ENCODE data around the gene WDR82. TPM values are rescaled to one million over a fixed set of nuclear protein-coding genes. Genes with fewer than 3 reads are reported as not detected.
A peak's percentile ranks its signal among the peaks of the same experiment; 100 is the strongest.

Gene WDR82
- total RNA-seq, 1 donor from 2014 or later, result 74.9 TPM

DNA sequence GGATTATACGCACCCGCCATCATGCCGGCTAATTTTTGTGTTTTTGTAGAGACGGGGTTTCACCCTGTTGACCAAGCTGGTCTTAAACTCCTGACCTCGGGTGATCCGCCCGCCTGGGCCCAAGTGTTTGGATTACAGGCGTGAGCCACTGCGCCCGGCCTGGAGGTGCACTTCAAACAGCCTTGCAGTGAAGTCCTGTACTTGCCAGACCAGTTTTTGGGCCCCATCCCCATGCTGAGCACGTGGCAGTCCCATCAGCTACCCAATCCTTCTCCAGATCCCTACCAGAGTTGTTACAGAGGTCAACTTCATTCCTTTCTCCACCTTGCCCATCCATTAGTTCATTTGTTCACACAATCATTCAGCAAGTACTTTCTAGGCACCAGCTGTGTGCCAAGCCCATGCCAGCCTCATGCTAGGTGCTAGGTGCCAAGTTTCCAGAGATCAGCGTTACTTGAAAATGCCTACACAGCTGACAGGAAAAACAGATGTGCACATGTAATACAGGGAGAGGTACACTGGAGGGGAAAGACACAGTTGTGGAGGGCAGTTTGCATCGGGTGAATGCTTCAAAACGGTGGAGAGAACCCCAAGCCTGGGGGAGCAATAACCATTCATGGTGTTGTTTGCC lies 39.9 kb upstream of the WDR82 start:
- H3K36me3 Mint-ChIP-seq (ENCODE audit: low read depth), result peaks cover 3% of the 10 kb centered on the region
- no peaks in the 10 kb centered on the region for H3K9me3 Mint-ChIP-seq (ENCODE audit: low read depth)
- H3K27me3 Mint-ChIP-seq (ENCODE audit: low read depth), result peaks cover 3% of the 10 kb centered on the region
- H3K27ac Mint-ChIP-seq (ENCODE audit: unreplicated experiment), result no peak overlapping the region
- no peak overlapping the region for H3K4me3 Mint-ChIP-seq (ENCODE audit: unreplicated experiment)
- peak; percentile 75 for DNase-seq (ENCODE audit: low spot score)
- TF ChIP-seq, protein P1, sequence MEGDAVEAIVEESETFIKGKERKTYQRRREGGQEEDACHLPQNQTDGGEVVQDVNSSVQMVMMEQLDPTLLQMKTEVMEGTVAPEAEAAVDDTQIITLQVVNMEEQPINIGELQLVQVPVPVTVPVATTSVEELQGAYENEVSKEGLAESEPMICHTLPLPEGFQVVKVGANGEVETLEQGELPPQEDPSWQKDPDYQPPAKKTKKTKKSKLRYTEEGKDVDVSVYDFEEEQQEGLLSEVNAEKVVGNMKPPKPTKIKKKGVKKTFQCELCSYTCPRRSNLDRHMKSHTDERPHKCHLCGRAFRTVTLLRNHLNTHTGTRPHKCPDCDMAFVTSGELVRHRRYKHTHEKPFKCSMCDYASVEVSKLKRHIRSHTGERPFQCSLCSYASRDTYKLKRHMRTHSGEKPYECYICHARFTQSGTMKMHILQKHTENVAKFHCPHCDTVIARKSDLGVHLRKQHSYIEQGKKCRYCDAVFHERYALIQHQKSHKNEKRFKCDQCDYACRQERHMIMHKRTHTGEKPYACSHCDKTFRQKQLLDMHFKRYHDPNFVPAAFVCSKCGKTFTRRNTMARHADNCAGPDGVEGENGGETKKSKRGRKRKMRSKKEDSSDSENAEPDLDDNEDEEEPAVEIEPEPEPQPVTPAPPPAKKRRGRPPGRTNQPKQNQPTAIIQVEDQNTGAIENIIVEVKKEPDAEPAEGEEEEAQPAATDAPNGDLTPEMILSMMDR (IDR thresholded peaks at IDR 0.05), result no peak
- H3K4me1 Mint-ChIP-seq (ENCODE audit: low read depth), result peaks cover 4% of the 10 kb centered on the region

DNA sequence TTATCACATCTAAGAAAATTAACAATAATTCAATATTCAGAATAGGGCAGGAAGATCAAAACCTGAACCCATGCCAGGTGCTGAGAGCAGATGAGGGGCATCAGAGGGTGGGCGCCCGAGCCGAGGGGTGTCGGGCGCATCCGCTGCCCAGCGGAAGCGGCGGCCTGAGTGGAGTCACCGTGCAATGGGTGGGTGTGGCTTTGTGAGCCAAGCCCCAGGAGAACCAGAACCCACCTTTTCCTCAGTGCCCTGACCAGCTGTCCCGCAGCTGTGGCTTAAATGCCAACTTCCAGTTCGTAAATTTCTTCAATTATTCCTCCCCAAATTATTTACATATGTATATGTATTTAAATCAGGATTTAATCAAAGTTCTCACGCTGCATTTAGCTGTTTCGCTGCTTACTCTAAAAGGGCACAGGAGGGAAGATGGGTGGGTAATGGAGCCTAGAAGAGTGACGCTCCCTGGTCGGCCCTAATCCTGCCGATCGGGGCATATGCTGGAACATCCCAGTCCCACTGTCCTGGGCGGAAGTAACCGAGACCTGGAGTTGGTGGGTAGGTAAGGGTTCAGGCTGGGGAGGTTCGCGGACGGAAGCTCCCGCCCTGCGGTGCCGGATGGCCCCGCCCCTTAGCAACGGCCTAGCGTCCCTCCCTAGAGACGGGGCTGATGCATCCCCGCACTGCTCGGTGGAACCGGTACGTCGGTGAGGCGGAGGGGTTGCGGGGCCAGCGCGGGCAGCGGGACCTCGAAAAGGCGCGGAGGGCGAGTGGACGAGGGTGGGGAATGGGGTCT lies 39.0 kb upstream of the WDR82 start:
- TF ChIP-seq, protein P1 (IDR thresholded peaks at IDR 0.05), result no peak
- H3K4me1 Mint-ChIP-seq (ENCODE audit: low read depth), result peaks cover 4% of the 10 kb centered on the region
- no peaks in the 10 kb centered on the region for H3K36me3 Mint-ChIP-seq (ENCODE audit: low read depth)
- no peaks in the 10 kb centered on the region for H3K9me3 Mint-ChIP-seq (ENCODE audit: low read depth)
- no peak overlapping the region for H3K27ac Mint-ChIP-seq (ENCODE audit: unreplicated experiment)
- H3K27me3 Mint-ChIP-seq (ENCODE audit: low read depth), result peaks cover 3% of the 10 kb centered on the region
- peak overlapping the region; percentile 58 for H3K4me3 Mint-ChIP-seq (ENCODE audit: unreplicated experiment)
- peak; percentile 81 for DNase-seq (ENCODE audit: low spot score)

DNA sequence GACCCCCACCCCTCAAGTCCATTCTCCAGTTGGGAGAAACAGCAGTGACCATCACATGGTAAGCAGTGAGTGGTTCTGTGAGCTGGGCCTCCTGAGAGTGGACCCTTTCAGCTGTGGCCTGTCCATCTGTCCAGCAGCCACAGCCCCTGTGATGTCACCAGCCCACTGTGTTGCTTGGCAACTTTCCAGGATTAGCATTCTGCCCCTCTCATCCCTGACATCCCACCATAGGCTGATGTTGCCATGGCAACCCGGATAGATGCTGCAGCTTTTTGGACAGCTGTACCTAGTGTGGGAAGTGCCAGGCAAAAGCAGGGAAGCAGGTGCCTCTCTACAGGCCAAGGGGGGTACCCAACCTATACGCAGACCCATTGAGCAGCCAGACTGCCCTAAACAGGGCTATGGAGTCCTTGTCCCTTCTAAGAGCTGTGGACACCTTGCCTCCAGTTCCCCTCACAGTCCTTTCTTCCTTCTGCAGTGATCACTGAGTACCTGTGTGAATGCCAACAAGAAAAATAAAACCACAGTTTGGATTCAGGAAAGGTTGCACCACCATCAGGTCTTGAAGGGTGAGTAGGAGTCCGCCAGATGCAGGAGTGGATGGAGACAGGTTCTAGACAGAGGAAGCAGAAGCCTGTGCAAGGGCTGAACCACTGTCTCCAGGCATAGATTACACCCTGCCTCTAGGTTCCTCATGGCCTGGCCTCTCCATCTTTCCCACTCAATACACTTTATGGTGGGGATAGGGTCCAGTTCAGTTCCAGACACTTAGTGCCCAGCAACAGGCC lies 37.7 kb upstream of the WDR82 start, which contains the start of gene DNAH1:
TSS of gene DNAH1 (plus strand) at position 343 of the 788 bp plus-strand sequence. CDS start 6,124 bp downstream, outside the sequence.
- Mint-ChIP-seq H3K4me3 (ENCODE audit: unreplicated experiment) (no peak within 1 kb of the TSS), H3K36me3 (ENCODE audit: low read depth) (no peaks in the 10 kb centered on the region), H3K4me1 (ENCODE audit: low read depth) (peaks cover 4% of the 10 kb centered on the region), H3K9me3 (ENCODE audit: low read depth) (no peaks in the 10 kb centered on the region), H3K27ac (ENCODE audit: unreplicated experiment) (no peak within 1 kb of the TSS), H3K27me3 (ENCODE audit: low read depth) (peaks cover 3% of the 10 kb centered on the region)
- DNase-seq (ENCODE audit: low spot score), result peak; percentile 33
- TF ChIP-seq, protein P1 (IDR thresholded peaks at IDR 0.05), result no peak

DNA sequence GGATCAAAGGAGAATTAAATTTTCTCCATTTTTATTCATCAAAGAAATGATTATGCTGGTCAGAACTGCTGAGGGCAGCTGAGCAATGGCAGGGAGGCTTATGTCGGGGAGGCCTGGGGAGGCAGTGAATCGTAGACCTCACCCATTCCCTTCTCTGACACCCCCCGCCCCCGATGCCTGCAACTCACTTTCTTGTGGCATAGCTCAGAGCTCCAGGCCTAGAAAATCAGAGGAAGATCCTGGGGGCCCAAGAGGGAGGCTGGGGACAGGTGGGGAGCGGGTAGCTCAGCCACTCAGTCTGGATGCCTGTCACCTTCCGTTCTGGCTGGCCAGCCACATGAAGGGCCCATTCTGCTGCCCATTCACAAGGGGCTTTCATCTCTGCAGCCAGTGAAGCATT lies 36.6 kb upstream of the WDR82 start:
- TF ChIP-seq, protein P1 (IDR thresholded peaks at IDR 0.05), result no peak
- Mint-ChIP-seq H3K4me3 (ENCODE audit: unreplicated experiment) (no peak overlapping the region), H3K27ac (ENCODE audit: unreplicated experiment) (no peak overlapping the region), H3K4me1 (ENCODE audit: low read depth) (peaks cover 4% of the 10 kb centered on the region), H3K27me3 (ENCODE audit: low read depth) (peaks cover 3% of the 10 kb centered on the region), H3K36me3 (ENCODE audit: low read depth) (no peaks in the 10 kb centered on the region), H3K9me3 (ENCODE audit: low read depth) (no peaks in the 10 kb centered on the region)
- no peak for DNase-seq (ENCODE audit: low spot score)

DNA sequence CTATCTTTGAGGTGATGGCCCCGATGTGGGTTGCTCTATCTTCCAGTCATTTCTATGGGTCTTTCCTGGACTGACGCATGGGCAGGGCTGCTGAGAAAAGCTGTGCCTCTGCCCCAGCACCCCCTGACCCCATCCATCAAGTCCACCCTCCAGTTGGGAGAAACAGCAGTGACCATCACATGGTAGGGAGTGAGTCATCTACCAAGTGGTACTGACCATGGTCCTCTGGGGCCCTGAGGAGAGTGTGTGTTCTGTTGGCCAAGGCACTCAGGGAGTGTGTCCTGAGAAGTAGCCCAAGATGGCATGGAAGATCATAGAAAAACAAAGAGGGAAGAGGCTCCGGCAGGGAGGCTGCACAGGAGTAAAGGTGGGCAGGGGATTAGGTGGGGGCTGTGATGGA lies 36.0 kb upstream of the WDR82 start:
- Mint-ChIP-seq H3K9me3 (ENCODE audit: low read depth) (no peaks in the 10 kb centered on the region), H3K27ac (ENCODE audit: unreplicated experiment) (no peak overlapping the region), H3K4me3 (ENCODE audit: unreplicated experiment) (no peak overlapping the region), H3K4me1 (ENCODE audit: low read depth) (peaks cover 4% of the 10 kb centered on the region), H3K27me3 (ENCODE audit: low read depth) (peaks cover 3% of the 10 kb centered on the region), H3K36me3 (ENCODE audit: low read depth) (peaks cover 3% of the 10 kb centered on the region)
- TF ChIP-seq, protein P1 (IDR thresholded peaks at IDR 0.05), result no peak
- DNase-seq (ENCODE audit: low spot score), result no peak
